ENCODE data around the gene PPARD.
A peak's percentile ranks its signal among the peaks of the same experiment; 100 is the strongest.

Gene PPARD

DNA sequence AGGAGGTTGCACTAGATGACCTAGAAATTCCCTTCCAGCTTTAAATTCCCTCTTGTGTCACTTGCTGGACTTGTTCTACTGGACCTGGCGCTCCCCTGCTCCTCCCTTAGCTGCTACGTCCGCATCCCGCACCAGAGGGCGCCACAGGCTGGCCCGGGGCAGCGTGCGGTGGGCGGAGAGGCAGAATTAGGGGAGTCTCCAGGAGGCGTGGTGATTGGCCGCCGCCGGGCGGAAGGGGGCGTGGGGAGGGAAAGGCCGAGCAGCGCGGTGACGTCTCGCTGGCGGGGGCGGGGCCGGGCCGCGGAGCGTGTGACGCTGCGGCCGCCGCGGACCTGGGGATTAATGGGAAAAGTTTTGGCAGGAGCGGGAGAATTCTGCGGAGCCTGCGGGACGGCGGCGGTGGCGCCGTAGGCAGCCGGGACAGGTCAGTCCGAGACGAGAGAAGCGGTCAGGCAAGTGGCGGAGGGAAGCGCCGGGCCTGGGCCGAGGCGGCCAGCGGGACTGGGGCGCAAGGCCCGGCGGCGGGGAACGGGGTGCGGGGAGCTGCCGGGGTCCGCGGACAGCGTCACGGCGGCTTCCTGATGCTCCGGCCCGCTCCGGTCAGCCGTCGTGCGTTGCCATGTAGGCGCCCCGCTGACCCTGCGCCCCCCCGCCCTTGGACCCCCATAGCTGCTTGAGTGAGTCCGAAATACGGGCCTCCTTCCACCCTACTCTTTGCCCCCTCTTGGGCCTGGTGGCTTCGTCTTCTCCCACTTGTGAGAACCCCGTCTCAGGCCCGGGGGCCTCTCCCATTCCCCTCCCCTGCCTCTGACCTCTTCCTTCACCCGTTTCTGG, at the start of gene PPARD:
Gene PPARD (plus strand): TSS at position 301 of the 834 bp plus-strand sequence. CDS start 68,530 bp downstream, outside the sequence.
- peak within 1 kb of the TSS; percentile 50 for H3K9ac ChIP-seq (ENCODE audit: low read length)
- H3K27ac ChIP-seq (ENCODE audit: low read depth, low read length), result peak within 1 kb of the TSS; percentile 84
- peaks cover 10% of the 10 kb centered on the region for H3K36me3 ChIP-seq (ENCODE audit: control insufficient read depth, insufficient read depth, low read length)
- no peaks in the 10 kb centered on the region for H3K27me3 ChIP-seq (ENCODE audit: control insufficient read depth, insufficient read depth, low read length)
- H3K4me3 ChIP-seq (ENCODE audit: low read length), result peak within 1 kb of the TSS; percentile 97
- peaks cover 11% of the 10 kb centered on the region for H3K4me1 ChIP-seq (ENCODE audit: control insufficient read depth, insufficient read depth, low read length)

GRCh38 chr6:35293681-35294080, 48.7 kb upstream of the PPARD start:
- no peak overlapping the region for H3K27ac ChIP-seq (ENCODE audit: low read depth, low read length)
- H3K4me1 ChIP-seq (ENCODE audit: control insufficient read depth, insufficient read depth, low read length), result no peaks in the 10 kb centered on the region
- no peaks in the 10 kb centered on the region for H3K27me3 ChIP-seq (ENCODE audit: control insufficient read depth, insufficient read depth, low read length)
- H3K4me3 ChIP-seq (ENCODE audit: low read length), result no peak overlapping the region
- no peak overlapping the region for H3K9ac ChIP-seq (ENCODE audit: low read length)
- H3K36me3 ChIP-seq (ENCODE audit: control insufficient read depth, insufficient read depth, low read length), result peaks cover 44% of the 10 kb centered on the region

- Histone ChIP-seq H3K9ac (ENCODE audit: low read length) (no peak overlapping the region), H3K4me1 (ENCODE audit: control insufficient read depth, insufficient read depth, low read length) (no peaks in the 10 kb centered on the region), H3K36me3 (ENCODE audit: control insufficient read depth, insufficient read depth, low read length) (peaks cover 39% of the 10 kb centered on the region), H3K4me3 (ENCODE audit: low read length) (no peak overlapping the region), H3K27ac (ENCODE audit: low read depth, low read length) (no peak overlapping the region), H3K27me3 (ENCODE audit: control insufficient read depth, insufficient read depth, low read length) (no peaks in the 10 kb centered on the region)
Measured at GRCh38 chr6:35294308-35294945, 47.9 kb upstream of the PPARD start.

- no peaks in the 10 kb centered on the region for H3K27me3 ChIP-seq (ENCODE audit: control insufficient read depth, insufficient read depth, low read length)
- H3K36me3 ChIP-seq (ENCODE audit: control insufficient read depth, insufficient read depth, low read length), result peaks cover 33% of the 10 kb centered on the region
- H3K9ac ChIP-seq (ENCODE audit: low read length), result no peak overlapping the region
- H3K27ac ChIP-seq (ENCODE audit: low read depth, low read length), result no peak overlapping the region
- H3K4me1 ChIP-seq (ENCODE audit: control insufficient read depth, insufficient read depth, low read length), result no peaks in the 10 kb centered on the region
- no peak overlapping the region for H3K4me3 ChIP-seq (ENCODE audit: low read length)
Measured at GRCh38 chr6:35295036-35295435, 47.3 kb upstream of the PPARD start.

DNA sequence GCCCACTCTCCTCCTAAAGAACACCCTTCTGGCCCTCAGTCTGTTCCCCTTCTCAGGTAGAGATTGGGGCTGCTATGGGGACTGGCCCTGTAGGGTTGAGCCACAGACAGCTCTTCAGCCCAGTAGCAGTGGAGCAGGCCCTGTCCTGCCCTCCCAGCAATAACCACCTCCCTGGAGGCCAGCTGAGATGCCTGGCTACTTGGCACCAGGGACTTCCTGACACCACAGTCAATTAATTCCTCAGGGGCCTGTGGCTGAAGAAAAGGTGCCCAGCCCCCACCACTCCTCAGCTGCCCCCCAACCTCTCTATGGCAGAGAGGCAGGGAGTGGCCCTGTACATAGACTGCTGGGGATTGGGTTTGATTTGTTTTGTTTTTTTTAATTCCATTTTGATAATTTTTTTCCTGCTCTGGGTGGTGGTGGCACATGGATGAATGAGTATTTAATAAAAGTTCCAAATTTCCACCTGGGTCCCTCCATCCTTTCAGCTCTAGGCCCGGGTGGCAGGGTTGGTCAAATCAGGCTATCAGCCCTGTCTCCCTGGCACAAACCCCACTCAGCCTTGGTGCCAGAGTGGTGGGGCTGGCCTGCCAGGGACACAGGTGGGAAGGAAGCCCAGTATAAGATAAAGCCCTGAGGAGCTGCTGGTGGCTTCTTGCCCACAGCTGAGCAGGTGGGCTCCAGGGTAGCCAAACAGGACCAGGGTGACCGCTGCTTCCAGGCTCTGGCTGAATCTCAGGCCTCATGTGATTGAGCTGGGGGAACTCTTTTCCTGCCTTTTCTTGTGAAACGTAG, 46.6 kb upstream of the PPARD start:
- H3K36me3 ChIP-seq (ENCODE audit: control insufficient read depth, insufficient read depth, low read length), result peaks cover 27% of the 10 kb centered on the region
- H3K4me3 ChIP-seq (ENCODE audit: low read length), result no peak overlapping the region
- no peaks in the 10 kb centered on the region for H3K4me1 ChIP-seq (ENCODE audit: control insufficient read depth, insufficient read depth, low read length)
- no peak overlapping the region for H3K27ac ChIP-seq (ENCODE audit: low read depth, low read length)
- no peak overlapping the region for H3K9ac ChIP-seq (ENCODE audit: low read length)
- no peaks in the 10 kb centered on the region for H3K27me3 ChIP-seq (ENCODE audit: control insufficient read depth, insufficient read depth, low read length)

DNA sequence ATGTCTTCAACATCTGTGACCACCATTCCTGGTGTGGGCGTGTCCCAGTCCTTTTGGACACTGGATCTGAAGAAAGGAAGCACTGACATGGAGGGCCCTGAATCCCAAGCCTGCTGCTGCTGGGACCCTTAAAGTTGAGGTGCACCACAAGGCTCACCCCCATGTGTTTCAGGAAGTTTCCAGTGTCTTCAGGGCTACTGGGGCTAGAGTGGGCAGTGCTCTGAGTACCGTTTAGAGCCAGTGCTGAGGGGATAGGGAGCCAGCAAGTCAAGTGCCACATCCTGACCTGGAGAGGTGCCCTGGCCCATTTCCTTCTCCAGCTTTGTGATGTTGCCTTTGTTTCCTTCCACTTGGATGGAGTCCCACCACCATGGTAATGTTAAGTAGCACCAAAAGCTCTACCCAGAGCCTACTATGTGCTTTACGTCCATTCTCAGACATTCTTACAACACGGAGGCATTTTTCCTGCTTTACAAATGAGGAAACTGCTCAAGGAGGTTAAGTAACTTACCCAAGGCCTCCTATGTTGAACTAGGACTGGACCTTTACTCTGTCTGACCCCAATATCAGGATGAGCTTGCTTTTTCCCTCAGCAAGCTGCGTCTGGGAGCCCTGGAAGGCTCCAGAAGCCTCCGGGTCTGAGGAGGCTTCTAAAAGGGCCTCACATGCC, 45.3 kb upstream of the PPARD start:
- peak overlapping the region; percentile 23 for H3K4me3 ChIP-seq (ENCODE audit: low read length)
- no peaks in the 10 kb centered on the region for H3K27me3 ChIP-seq (ENCODE audit: control insufficient read depth, insufficient read depth, low read length)
- H3K4me1 ChIP-seq (ENCODE audit: control insufficient read depth, insufficient read depth, low read length), result no peaks in the 10 kb centered on the region
- no peak overlapping the region for H3K9ac ChIP-seq (ENCODE audit: low read length)
- no peak overlapping the region for H3K27ac ChIP-seq (ENCODE audit: low read depth, low read length)
- H3K36me3 ChIP-seq (ENCODE audit: control insufficient read depth, insufficient read depth, low read length), result peaks cover 14% of the 10 kb centered on the region

DNA sequence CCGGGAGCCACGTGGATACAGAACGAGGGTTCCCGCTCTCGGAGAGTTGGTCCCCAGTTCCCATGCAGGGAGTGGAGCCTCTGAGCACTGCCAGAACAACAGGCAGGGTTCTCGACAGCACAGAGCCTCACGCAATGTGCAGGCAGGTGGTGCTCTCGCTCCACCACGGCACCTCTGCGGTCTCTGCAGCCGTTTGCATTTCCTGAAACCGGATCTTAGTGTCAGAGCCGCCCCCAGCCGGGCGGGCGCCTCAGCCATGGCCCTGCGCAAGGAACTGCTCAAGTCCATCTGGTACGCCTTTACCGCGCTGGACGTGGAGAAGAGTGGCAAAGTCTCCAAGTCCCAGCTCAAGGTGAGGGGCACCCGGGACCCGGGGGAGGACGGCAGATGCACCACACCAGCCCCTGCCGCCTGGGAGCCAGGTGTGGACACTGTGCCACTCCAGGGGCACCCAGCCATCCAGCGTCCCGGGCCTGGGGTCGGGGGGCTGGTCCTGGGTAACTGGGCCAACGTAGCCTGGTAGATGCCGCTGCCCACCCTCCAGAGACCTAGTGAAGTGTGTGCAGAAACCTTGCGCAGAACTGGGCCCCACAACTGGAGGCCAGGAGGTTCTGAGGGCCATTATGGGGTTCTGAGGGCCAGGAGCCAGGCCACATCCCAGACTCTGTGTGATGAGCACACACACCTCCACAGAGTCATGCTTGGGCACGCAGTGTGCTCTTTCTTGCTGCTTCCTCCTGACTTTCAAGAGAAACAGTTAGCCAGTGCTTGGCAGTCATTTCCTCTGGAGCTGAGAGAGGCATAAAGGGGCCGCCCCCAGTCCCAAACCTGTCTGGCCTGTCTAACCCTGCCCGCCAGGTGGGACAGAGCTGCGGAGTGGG, 44.5 kb upstream of the PPARD start, which contains the start of gene DEF6:
Gene DEF6 (plus strand): TSS at position 218 of the 881 bp plus-strand sequence. CDS start 39 bp downstream, at position 257.
- H3K27me3 ChIP-seq (ENCODE audit: control insufficient read depth, insufficient read depth, low read length), result no peaks in the 10 kb centered on the region
- H3K4me1 ChIP-seq (ENCODE audit: control insufficient read depth, insufficient read depth, low read length), result no peaks in the 10 kb centered on the region
- peak within 1 kb of the TSS; percentile 84 for H3K4me3 ChIP-seq (ENCODE audit: low read length)
- H3K9ac ChIP-seq (ENCODE audit: low read length), result peak within 1 kb of the TSS; percentile 70
- H3K27ac ChIP-seq (ENCODE audit: low read depth, low read length), result no peak within 1 kb of the TSS
- peaks cover 11% of the 10 kb centered on the region for H3K36me3 ChIP-seq (ENCODE audit: control insufficient read depth, insufficient read depth, low read length)

DNA sequence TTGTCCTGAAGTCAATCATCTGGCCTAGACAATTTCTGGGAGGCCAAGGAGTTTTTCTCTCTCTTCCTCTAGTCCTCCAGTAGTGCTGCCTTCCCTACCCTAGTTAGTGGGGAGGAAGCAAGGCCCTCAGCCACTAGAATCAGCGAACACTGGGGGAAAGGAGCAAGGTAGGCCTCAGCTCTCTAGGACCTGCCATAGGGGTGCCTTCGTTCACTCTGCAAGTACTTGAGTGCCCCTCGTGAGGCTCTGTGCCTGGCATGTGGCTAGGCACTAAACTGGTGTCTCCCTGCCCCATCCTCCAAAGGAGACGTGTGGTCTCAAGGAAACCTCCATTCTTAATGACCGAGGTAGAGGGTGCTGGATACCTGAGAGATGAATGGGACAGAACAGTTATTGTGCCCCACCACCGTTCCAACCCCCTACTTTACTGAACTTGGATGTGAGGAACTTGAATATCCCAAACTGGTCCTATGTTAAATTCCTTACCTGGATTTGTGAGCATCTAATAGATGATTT, 43.7 kb upstream of the PPARD start:
- Histone ChIP-seq H3K36me3 (ENCODE audit: control insufficient read depth, insufficient read depth, low read length) (peaks cover 8% of the 10 kb centered on the region), H3K9ac (ENCODE audit: low read length) (peak overlapping the region; percentile 33), H3K27me3 (ENCODE audit: control insufficient read depth, insufficient read depth, low read length) (no peaks in the 10 kb centered on the region), H3K4me3 (ENCODE audit: low read length) (peak overlapping the region; percentile 84), H3K4me1 (ENCODE audit: control insufficient read depth, insufficient read depth, low read length) (no peaks in the 10 kb centered on the region), H3K27ac (ENCODE audit: low read depth, low read length) (no peak overlapping the region)

GRCh38 chr6:35299674-35300073, 42.7 kb upstream of the PPARD start:
- Histone ChIP-seq H3K4me3 (ENCODE audit: low read length) (peak overlapping the region; percentile 3), H3K9ac (ENCODE audit: low read length) (no peak overlapping the region), H3K4me1 (ENCODE audit: control insufficient read depth, insufficient read depth, low read length) (no peaks in the 10 kb centered on the region), H3K27me3 (ENCODE audit: control insufficient read depth, insufficient read depth, low read length) (no peaks in the 10 kb centered on the region), H3K36me3 (ENCODE audit: control insufficient read depth, insufficient read depth, low read length) (peaks cover 5% of the 10 kb centered on the region), H3K27ac (ENCODE audit: low read depth, low read length) (no peak overlapping the region)

DNA sequence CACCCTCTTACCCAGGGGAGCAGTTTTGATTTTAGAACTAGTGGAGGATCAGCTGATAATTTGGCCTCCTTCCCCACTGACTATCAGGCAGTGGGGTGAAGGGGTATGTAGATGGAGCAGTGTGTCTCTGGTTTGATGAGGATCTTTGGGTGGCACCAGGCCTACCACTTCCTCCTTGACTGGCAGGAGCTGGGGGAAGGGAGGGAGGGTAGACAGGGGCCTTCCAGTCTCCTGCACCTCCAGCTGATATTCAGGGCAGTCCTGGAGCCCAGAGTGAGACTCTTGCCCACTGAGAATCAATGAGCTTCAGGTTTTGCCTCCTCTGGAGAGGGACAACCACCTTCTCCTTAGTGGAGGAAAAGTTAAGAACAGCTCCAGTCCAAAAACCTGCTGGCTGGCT, 41.5 kb upstream of the PPARD start:
- H3K27ac ChIP-seq (ENCODE audit: low read depth, low read length), result no peak overlapping the region
- no peaks in the 10 kb centered on the region for H3K27me3 ChIP-seq (ENCODE audit: control insufficient read depth, insufficient read depth, low read length)
- no peak overlapping the region for H3K9ac ChIP-seq (ENCODE audit: low read length)
- no peaks in the 10 kb centered on the region for H3K36me3 ChIP-seq (ENCODE audit: control insufficient read depth, insufficient read depth, low read length)
- H3K4me1 ChIP-seq (ENCODE audit: control insufficient read depth, insufficient read depth, low read length), result no peaks in the 10 kb centered on the region
- H3K4me3 ChIP-seq (ENCODE audit: low read length), result peak overlapping the region; percentile 6

DNA sequence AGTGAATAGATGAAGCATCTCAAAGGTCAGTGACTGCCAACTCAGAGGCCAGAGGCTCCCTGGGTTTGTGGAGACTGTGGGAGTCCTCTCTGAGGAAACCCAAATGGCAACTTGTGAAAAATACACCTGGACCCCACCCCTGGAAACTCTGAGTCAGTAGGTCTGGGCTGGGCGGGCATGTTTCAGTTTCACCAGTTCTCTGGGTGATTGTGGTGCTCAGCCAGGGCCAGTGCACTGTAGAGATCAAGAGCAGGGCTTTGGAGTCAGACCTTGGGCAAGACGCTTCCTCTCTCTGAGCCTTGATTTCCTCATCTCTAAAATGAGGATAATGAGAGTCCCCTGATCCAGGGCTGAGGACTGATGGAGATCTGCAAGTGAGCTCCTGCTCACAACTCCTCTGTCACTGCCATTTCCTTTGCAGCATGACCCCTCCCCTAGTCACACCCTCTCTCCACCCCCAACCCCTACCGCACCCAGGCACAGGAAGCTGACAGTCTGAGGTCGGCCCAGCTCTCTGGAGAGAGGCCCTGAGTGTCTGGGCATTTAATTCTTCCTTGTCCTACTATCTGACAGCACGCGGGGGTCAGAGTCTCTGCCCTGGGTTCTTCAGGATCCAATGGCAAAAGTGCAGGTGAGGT, 39.6 kb upstream of the PPARD start:
- no peak overlapping the region for H3K27ac ChIP-seq (ENCODE audit: low read depth, low read length)
- peak overlapping the region; percentile 41 for H3K4me3 ChIP-seq (ENCODE audit: low read length)
- H3K4me1 ChIP-seq (ENCODE audit: control insufficient read depth, insufficient read depth, low read length), result no peaks in the 10 kb centered on the region

More for the DNA sequence above, 39.6 kb upstream of the PPARD start:
- Histone ChIP-seq H3K36me3 (ENCODE audit: control insufficient read depth, insufficient read depth, low read length) (no peaks in the 10 kb centered on the region), H3K27me3 (ENCODE audit: control insufficient read depth, insufficient read depth, low read length) (no peaks in the 10 kb centered on the region), H3K9ac (ENCODE audit: low read length) (no peak overlapping the region)

Measured in rectal smooth muscle tissue (tissue), 1 donor.